Astrocyte (in vitro differentiated cells and primary cell): ENCODE measurements around the gene HNRNPH2. TPM values are rescaled to one million over a fixed set of nuclear protein-coding genes. Genes with fewer than 3 reads are reported as not detected.

Experiments used
- DNase-seq: peaks from one replicate; pipeline ENCODE4 v3.0.0-alpha.2; 2010; ENCODE audit warnings: low read depth
- FAIRE-seq: peaks from 2 replicates; lab custom pipeline; 2011; peaks lifted over from hg19 to GRCh38; lab: Jason Lieb, UNC
- H2AFZ ChIP-seq: 2 replicates; pipeline ENCODE4 v1.6.0; 2012; ENCODE audit warnings: low read depth, low read length, inconsistent platforms
- H3K27ac ChIP-seq: 2 replicates; pipeline ENCODE4 v1.5.1; 2011; ENCODE audit warnings: low read depth, low read length, inconsistent platforms
- H3K27me3 ChIP-seq: 2 replicates; pipeline ENCODE4 v1.6.0; 2011; ENCODE audit warnings: low read length, inconsistent platforms; ENCODE audit not compliant: insufficient read depth
- H3K36me3 ChIP-seq: 2 replicates; pipeline ENCODE4 v1.5.1; 2011; ENCODE audit warnings: low read length, inconsistent platforms; ENCODE audit not compliant: insufficient read depth
- H3K4me1 ChIP-seq: 2 replicates; pipeline ENCODE4 v1.5.1; 2011; ENCODE audit warnings: low read length, inconsistent platforms; ENCODE audit not compliant: insufficient read depth
- H3K4me2 ChIP-seq: 2 replicates; pipeline ENCODE4 v1.6.0; 2012; ENCODE audit warnings: low read length, inconsistent platforms
- H3K4me3 ChIP-seq: 2 replicates; pipeline ENCODE4 v1.5.1; 2011; ENCODE audit warnings: low read depth, mild to moderate bottlenecking, low read length, inconsistent platforms; ENCODE audit not compliant: insufficient read depth
- H3K79me2 ChIP-seq: 2 replicates; pipeline ENCODE4 v1.6.0; 2012; ENCODE audit warnings: mild to moderate bottlenecking, low read length, inconsistent platforms; ENCODE audit not compliant: insufficient read depth
- H3K9ac ChIP-seq: 2 replicates; pipeline ENCODE4 v1.6.0; 2012; ENCODE audit warnings: mild to moderate bottlenecking, low read length, inconsistent platforms
- H3K9me3 ChIP-seq: 2 replicates; pipeline ENCODE4 v1.5.1; 2012; ENCODE audit warnings: low read depth, mild to moderate bottlenecking, low read length, inconsistent platforms; ENCODE audit not compliant: insufficient read depth
- H4K20me1 ChIP-seq: 2 replicates; pipeline ENCODE4 v1.6.0; 2012; ENCODE audit warnings: low read length, inconsistent platforms; ENCODE audit not compliant: insufficient read depth
- H3K27ac Mint-ChIP-seq: one replicate; pipeline ENCODE4 v1.8.0; 2021; ENCODE audit warnings: mild to moderate bottlenecking, mixed read lengths; ENCODE audit not compliant: unreplicated experiment
- H3K27me3 Mint-ChIP-seq: one replicate; pipeline ENCODE4 v1.8.0; 2021; ENCODE audit warnings: low read depth, mixed read lengths; ENCODE audit not compliant: unreplicated experiment
- H3K36me3 Mint-ChIP-seq: one replicate; pipeline ENCODE4 v1.8.0; 2021; ENCODE audit warnings: low read depth, mixed read lengths; ENCODE audit not compliant: unreplicated experiment
- H3K4me1 Mint-ChIP-seq: one replicate; pipeline ENCODE4 v1.8.0; 2021; ENCODE audit warnings: low read depth, mixed read lengths; ENCODE audit not compliant: unreplicated experiment
- H3K4me3 Mint-ChIP-seq: one replicate; pipeline ENCODE4 v1.8.0; 2021; ENCODE audit warnings: mild to moderate bottlenecking, moderate library complexity, mixed read lengths; ENCODE audit not compliant: unreplicated experiment
- H3K9me3 Mint-ChIP-seq: one replicate; pipeline ENCODE4 v1.8.0; 2021; ENCODE audit warnings: mild to moderate bottlenecking, mixed read lengths; ENCODE audit not compliant: unreplicated experiment
- CTCF ChIP-seq: IDR thresholded peaks from 2 replicates; pipeline ENCODE4 v1.5.1; 2011; ENCODE audit warnings: low read depth, mild to moderate bottlenecking, inconsistent platforms, low read length, moderate library complexity; ENCODE audit not compliant: insufficient read depth
- EZH2 ChIP-seq: IDR thresholded peaks from 2 replicates; pipeline ENCODE4 v1.6.1; 2012; ENCODE audit warnings: mild to moderate bottlenecking, low read length, inconsistent platforms; ENCODE audit not compliant: insufficient read depth
- total RNA-seq: library from RNA; stranded (reverse); gene quantifications from 2 replicates; pipeline ENCODE4 v1.2.1, GENCODE V29; 2021

HNRNPH2 gene
- total RNA-seq, 1 donor from 2014 or later: 48.9 TPM

GRCh38 chrX:101391831-101392230, 16.2 kb upstream of the HNRNPH2 start:
- FAIRE-seq: peak; percentile 92

GRCh38 chrX:101393530-101394305, 14.3 kb upstream of the HNRNPH2 start:
- no peak for DNase-seq

More at GRCh38 chrX:101391831-101392230, 16.2 kb upstream of the HNRNPH2 start:
- peaks cover 8% of the 10 kb centered on the region for H3K4me1 ChIP-seq
- no peak overlapping the region for H2AFZ ChIP-seq
- no peak for DNase-seq
- H3K4me2 ChIP-seq: peak overlapping the region; percentile 98
- peaks cover 26% of the 10 kb centered on the region for H3K79me2 ChIP-seq
- Mint-ChIP-seq H3K27me3 (no peaks in the 10 kb centered on the region), H3K4me1 (peaks cover 4% of the 10 kb centered on the region), H3K9me3 (no peaks in the 10 kb centered on the region), H3K27ac (peak overlapping the region; percentile 93), H3K36me3 (peaks cover 3% of the 10 kb centered on the region), H3K4me3 (peak overlapping the region; percentile 96)
- no peaks in the 10 kb centered on the region for H3K27me3 ChIP-seq
- TF ChIP-seq EZH2 (no peak), CTCF (no peak)
- H3K36me3 ChIP-seq: peaks cover 15% of the 10 kb centered on the region
- peak overlapping the region; percentile 92 for H3K9ac ChIP-seq
- H3K27ac ChIP-seq: peak overlapping the region; percentile 68
- peak overlapping the region; percentile 77 for H3K4me3 ChIP-seq
- H4K20me1 ChIP-seq: peaks cover 23% of the 10 kb centered on the region
- H3K9me3 ChIP-seq: no peaks in the 10 kb centered on the region

More at GRCh38 chrX:101393530-101394305, 14.3 kb upstream of the HNRNPH2 start:
- Histone ChIP-seq H3K4me3 (no peak overlapping the region), H3K4me2 (peak overlapping the region; percentile 98), H3K9me3 (no peaks in the 10 kb centered on the region), H3K4me1 (peaks cover 8% of the 10 kb centered on the region), H3K36me3 (peaks cover 15% of the 10 kb centered on the region), H3K27me3 (no peaks in the 10 kb centered on the region), H3K79me2 (peaks cover 26% of the 10 kb centered on the region), H4K20me1 (peaks cover 23% of the 10 kb centered on the region), H3K27ac (no peak overlapping the region), H2AFZ (no peak overlapping the region), H3K9ac (no peak overlapping the region)
- Mint-ChIP-seq H3K4me3 (peak overlapping the region; percentile 96), H3K27ac (no peak overlapping the region), H3K36me3 (peaks cover 3% of the 10 kb centered on the region), H3K27me3 (no peaks in the 10 kb centered on the region), H3K9me3 (no peaks in the 10 kb centered on the region), H3K4me1 (peaks cover 4% of the 10 kb centered on the region)
- TF ChIP-seq CTCF: no peak
- no peak for FAIRE-seq
